ENCODE data around the gene SLC27A6. TPM values are rescaled to one million over a fixed set of nuclear protein-coding genes. Genes with fewer than 3 reads are reported as not detected.
"Not testable (repeated sequence)": the region's sequence is repeated elsewhere in the genome, so short reads cannot be mapped to it uniquely, and the experiment has no call there.

Gene SLC27A6
- total RNA-seq, 1 donor from 2014 or later = not detected

DNA sequence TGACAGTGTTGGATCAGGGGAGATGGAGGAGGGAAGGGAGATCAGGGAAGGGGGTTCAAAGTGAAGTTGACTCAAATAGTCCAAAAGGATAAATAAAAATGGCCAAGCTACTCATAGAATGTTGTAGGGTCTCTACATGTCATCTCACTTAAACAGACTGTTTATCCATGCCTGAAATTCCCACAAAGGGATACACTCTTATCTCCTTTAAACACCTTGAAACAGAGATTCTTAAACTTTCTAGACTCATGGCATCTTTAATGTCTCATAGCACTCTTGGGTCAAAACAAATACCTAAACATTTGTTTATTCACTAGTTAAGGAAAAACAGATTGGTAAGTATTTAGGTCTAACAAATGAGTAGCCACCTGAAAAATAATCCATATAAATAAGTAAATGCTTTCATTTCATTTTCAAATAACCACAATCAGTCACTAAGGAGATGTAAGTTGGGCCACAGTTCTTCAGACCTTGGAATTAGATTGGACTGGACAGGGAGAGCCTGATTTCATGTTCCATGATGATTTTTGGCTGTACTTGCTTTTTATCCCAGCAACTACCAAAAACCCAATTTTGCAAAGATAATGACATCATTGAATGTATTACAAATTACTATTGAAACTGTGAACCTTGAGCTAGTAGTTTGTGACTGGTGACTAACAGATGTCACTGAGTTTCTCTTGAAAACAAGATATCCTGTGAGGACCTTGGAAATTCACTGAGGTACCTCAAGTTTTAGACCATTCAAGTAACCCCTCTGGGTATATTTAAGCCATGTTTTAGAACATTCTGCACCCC lies 66.8 kb downstream of the SLC27A6 start:
- H3K36me3 Mint-ChIP-seq (ENCODE audit: low read depth) = no peaks in the 10 kb centered on the region
- ChIA-PET CTCF (no interaction called here), POLR2A (no interaction called here)
- ATAC-seq (ENCODE audit: low read depth) = no peak
- peaks cover 2% of the 10 kb centered on the region for H3K9me3 Mint-ChIP-seq
- intact Hi-C loops (cut with micrococcal nuclease) = no loop called here
- H3K27me3 Mint-ChIP-seq = no peaks in the 10 kb centered on the region
- no peak overlapping the region for H3K4me3 Mint-ChIP-seq
- H3K4me1 Mint-ChIP-seq = no peaks in the 10 kb centered on the region
- TF ChIP-seq CTCF (IDR thresholded peaks at IDR 0.05) = no peak
- no peak for DNase-seq
- no peak overlapping the region for H3K27ac Mint-ChIP-seq

DNA sequence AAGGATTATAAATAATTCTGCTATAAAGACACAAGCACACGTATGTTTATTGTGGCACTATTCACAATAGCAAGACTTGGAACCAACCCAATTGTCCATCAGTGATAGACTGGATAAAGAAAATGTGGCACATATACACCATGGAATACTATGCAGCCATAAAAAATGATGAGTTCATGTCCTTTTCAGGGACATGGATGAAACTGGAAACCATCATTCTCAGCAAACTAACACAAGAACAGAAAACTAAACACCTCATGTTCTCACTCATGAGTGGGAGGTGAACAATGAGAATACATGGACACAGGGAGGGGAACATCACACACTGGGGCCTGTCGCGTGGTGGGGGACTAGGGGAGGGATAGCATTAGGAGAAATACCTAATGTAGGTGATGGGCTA lies 71.0 kb downstream of the SLC27A6 start:
- H3K27me3 Mint-ChIP-seq; DNase-seq; intact Hi-C loops (cut with micrococcal nuclease); H3K27ac Mint-ChIP-seq; H3K36me3 Mint-ChIP-seq (ENCODE audit: low read depth); POLR2A ChIA-PET; CTCF ChIA-PET; ATAC-seq (ENCODE audit: low read depth); H3K4me1 Mint-ChIP-seq; H3K4me3 Mint-ChIP-seq; H3K9me3 Mint-ChIP-seq: not testable (repeated sequence)

DNA sequence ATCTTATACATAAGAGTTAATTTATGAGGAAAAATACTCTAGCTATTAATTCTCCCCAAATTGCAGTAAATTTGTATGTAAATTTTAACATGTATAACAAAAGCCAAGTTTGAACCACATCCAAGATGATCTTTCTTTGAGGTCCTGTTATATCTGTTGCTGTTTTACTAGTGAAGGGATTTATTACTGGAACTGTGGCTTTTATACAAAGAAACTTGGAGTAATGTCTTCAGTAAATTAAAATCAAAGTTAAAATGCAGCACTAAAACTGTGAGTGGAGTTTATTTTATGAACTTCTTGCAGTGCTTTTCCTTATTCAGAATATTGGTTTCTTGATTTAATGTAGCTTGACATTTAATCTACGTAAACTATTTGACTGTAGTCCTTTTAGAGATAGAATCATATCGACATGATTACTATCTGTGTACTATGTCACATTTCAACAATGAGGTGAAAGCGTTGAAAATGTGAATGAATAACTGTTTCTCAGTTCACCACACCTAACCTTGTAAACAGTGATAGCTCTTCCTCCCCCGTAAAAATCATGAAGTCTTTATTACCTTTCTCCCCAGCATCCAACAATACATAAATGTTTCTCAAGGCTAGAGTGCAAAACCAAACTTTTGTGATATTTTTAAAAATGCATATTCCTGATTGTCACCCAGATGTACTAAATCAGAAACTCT lies 76.1 kb downstream of the SLC27A6 start:
- no peak for DNase-seq
- ATAC-seq (ENCODE audit: low read depth) = no peak
- intact Hi-C loops (cut with micrococcal nuclease) = no loop called here
- no peaks in the 10 kb centered on the region for H3K4me1 Mint-ChIP-seq
- TF ChIP-seq CTCF (IDR thresholded peaks at IDR 0.05) = no peak
- no peak overlapping the region for H3K4me3 Mint-ChIP-seq
- H3K9me3 Mint-ChIP-seq = peaks cover 18% of the 10 kb centered on the region
- H3K36me3 Mint-ChIP-seq (ENCODE audit: low read depth) = no peaks in the 10 kb centered on the region
- H3K27ac Mint-ChIP-seq = no peak overlapping the region
- ChIA-PET CTCF (no interaction called here), POLR2A (no interaction called here)
- no peaks in the 10 kb centered on the region for H3K27me3 Mint-ChIP-seq

DNA sequence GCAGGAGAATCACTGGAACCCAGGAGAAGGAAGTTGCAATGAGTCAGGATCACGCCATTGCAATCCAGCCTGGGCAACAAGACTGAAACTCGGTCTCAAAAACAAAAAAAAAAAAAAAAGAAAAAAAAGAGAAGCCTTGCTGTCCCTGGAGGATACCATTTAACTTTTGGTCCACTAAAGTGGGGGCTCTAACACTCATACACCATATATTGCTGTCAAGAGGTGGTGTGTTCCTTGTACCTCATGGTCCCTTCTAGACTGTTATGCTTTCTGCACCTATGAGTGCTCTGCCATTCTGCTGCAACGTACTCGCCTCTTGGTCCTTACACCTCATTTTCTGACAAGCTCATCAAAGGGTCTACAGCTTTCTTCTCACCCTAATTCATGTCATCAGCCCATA lies 77.0 kb downstream of the SLC27A6 start:
- Mint-ChIP-seq H3K4me3 (no peak overlapping the region), H3K36me3 (ENCODE audit: low read depth) (no peaks in the 10 kb centered on the region), H3K27me3 (no peaks in the 10 kb centered on the region), H3K4me1 (no peaks in the 10 kb centered on the region), H3K9me3 (peaks cover 18% of the 10 kb centered on the region), H3K27ac (no peak overlapping the region)
- intact Hi-C loops (cut with micrococcal nuclease) = no loop called here
- ATAC-seq (ENCODE audit: low read depth) (no peak), DNase-seq (no peak)
- ChIA-PET POLR2A (no interaction called here), CTCF (no interaction called here)
- no peak for TF ChIP-seq CTCF (IDR thresholded peaks at IDR 0.05)

GRCh38 chr5:129043894-129044293 lies 78.6 kb downstream of the SLC27A6 start:
- H3K36me3 Mint-ChIP-seq (ENCODE audit: low read depth) = no peaks in the 10 kb centered on the region
- ATAC-seq (ENCODE audit: low read depth) = no peak
- TF ChIP-seq CTCF (IDR thresholded peaks at IDR 0.05) = no peak
- CTCF ChIA-PET = no interaction called here
- POLR2A ChIA-PET = no interaction called here
- DNase-seq = no peak
- H3K27ac Mint-ChIP-seq = no peak overlapping the region
- H3K9me3 Mint-ChIP-seq = peaks cover 18% of the 10 kb centered on the region
- H3K27me3 Mint-ChIP-seq = no peaks in the 10 kb centered on the region
- no peaks in the 10 kb centered on the region for H3K4me1 Mint-ChIP-seq
- intact Hi-C loops (cut with micrococcal nuclease) = no loop called here
- H3K4me3 Mint-ChIP-seq = no peak overlapping the region
